Nephron progenitor cell (in vitro differentiated cells): ENCODE results near the gene PPP2R5A.

Experiments
- DNase-seq: peaks from one replicate; pipeline ENCODE4 v3.0.0; 2021
- H3K27ac Mint-ChIP-seq: 2 replicates; pipeline ENCODE4 v1.8.0; 2021; ENCODE audit warnings: mild to moderate bottlenecking, moderate library complexity, mixed read lengths
- H3K27me3 Mint-ChIP-seq: 2 replicates; pipeline ENCODE4 v1.8.0; 2021; ENCODE audit warnings: mild to moderate bottlenecking, low read depth, mixed read lengths; ENCODE audit not compliant: poor library complexity
- H3K36me3 Mint-ChIP-seq: 2 replicates; pipeline ENCODE4 v1.8.0; 2021; ENCODE audit warnings: low read depth, mixed read lengths
- H3K4me1 Mint-ChIP-seq: 2 replicates; pipeline ENCODE4 v1.8.0; 2021; ENCODE audit warnings: mixed read lengths
- H3K4me3 Mint-ChIP-seq: 2 replicates; pipeline ENCODE4 v1.8.0; 2021; ENCODE audit warnings: mild to moderate bottlenecking, moderate library complexity, mixed read lengths
- H3K9me3 Mint-ChIP-seq: 2 replicates; pipeline ENCODE4 v1.8.0; 2021; ENCODE audit warnings: mild to moderate bottlenecking, moderate library complexity, mixed read lengths
- TF ChIP-seq, protein P1 (sequence below): fragments of 200-600 bp; sonication (generic); IDR thresholded peaks from 2 replicates; pipeline ENCODE4 v1.5.0; 2021; ENCODE audit warnings: antibody characterized with exemption

Gene PPP2R5A

DNA sequence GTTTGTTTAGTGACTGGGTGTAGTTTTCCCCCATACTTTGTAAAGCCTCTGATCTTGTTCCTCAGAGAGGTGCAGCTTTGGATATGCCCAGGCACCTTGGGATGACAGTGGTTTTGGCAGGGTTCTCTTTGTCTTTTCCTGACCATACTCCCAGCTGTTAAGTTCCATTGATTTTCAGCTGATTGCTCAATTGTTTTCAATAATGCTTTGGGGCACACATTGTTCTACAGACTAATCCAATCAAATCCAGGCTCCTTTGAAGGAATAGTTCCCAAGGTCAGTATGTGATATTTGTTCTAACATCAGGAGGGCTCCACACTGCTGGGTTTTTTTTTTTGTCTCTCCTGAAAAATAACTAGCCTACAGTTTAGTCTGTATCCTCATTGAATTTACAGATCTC lies 24.8 kb downstream of the PPP2R5A start:
- H3K9me3 Mint-ChIP-seq: peaks cover 32% of the 10 kb centered on the region
- TF ChIP-seq, protein P1, sequence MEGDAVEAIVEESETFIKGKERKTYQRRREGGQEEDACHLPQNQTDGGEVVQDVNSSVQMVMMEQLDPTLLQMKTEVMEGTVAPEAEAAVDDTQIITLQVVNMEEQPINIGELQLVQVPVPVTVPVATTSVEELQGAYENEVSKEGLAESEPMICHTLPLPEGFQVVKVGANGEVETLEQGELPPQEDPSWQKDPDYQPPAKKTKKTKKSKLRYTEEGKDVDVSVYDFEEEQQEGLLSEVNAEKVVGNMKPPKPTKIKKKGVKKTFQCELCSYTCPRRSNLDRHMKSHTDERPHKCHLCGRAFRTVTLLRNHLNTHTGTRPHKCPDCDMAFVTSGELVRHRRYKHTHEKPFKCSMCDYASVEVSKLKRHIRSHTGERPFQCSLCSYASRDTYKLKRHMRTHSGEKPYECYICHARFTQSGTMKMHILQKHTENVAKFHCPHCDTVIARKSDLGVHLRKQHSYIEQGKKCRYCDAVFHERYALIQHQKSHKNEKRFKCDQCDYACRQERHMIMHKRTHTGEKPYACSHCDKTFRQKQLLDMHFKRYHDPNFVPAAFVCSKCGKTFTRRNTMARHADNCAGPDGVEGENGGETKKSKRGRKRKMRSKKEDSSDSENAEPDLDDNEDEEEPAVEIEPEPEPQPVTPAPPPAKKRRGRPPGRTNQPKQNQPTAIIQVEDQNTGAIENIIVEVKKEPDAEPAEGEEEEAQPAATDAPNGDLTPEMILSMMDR: no peak
- H3K4me1 Mint-ChIP-seq: peaks cover 21% of the 10 kb centered on the region
- H3K27me3 Mint-ChIP-seq: peaks cover 4% of the 10 kb centered on the region
- DNase-seq: no peak
- peaks cover 57% of the 10 kb centered on the region for H3K36me3 Mint-ChIP-seq
- H3K4me3 Mint-ChIP-seq: no peak overlapping the region
- peak overlapping the region; percentile 88 for H3K27ac Mint-ChIP-seq

DNA sequence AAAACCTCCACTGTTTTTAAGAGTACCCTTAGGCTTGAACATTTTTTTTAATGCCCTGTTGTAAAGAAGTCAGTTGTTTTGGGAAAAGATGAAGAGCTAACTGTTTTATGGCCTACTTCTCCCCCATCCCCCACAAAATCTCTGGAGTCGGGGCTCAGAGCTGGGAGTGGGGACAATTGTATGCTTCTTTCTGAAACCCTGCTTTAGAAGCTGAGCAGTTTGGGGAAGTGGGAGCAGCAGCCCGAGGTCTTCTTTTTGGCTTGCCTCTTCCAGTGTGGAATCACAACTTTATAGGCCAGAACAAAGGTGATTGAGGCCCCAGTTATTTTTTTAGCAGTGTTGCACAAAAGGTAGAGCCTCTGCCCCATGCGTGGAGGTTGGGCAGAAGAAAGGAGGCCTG lies 25.2 kb downstream of the PPP2R5A start:
- no peak for DNase-seq
- Mint-ChIP-seq H3K9me3 (peaks cover 28% of the 10 kb centered on the region), H3K27ac (peak overlapping the region; percentile 88), H3K27me3 (peaks cover 4% of the 10 kb centered on the region), H3K4me3 (no peak overlapping the region), H3K4me1 (peaks cover 21% of the 10 kb centered on the region), H3K36me3 (peaks cover 53% of the 10 kb centered on the region)
- TF ChIP-seq, protein P1: no peak

DNA sequence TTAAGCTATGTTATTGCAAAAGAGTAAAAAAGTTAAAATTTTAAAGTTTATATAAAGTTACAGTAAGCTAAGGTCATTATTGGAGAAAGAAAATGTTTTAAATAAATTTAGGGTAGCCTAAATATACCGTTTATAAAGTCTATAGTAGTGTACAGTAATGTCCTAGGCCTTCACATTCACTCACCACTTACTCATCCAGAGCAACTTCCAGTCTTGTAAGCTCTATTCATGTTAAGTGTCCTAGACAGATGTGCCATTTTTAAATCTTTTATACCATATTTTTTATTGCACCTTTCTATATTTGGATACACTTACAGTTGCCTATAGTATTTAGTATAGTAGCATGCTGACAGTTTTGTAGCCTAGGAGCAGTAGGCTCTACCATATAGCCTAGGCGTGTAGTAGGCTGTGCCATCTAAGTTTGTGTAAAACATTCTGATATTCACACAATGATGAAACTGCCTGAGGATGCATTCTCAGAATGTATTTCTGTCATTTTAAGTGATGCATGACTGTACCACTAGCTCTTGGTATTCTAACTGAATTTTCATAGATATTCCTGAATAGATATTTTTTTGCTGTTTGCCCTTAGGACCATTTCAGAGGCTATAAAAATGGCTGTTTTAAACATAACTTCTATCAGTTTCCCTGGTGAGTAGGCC lies 26.8 kb downstream of the PPP2R5A start:
- Mint-ChIP-seq H3K27me3 (peaks cover 4% of the 10 kb centered on the region), H3K4me1 (peaks cover 19% of the 10 kb centered on the region), H3K27ac (no peak overlapping the region), H3K9me3 (peaks cover 18% of the 10 kb centered on the region), H3K36me3 (peaks cover 42% of the 10 kb centered on the region), H3K4me3 (no peak overlapping the region)
- TF ChIP-seq, protein P1: no peak
- DNase-seq: no peak

DNA sequence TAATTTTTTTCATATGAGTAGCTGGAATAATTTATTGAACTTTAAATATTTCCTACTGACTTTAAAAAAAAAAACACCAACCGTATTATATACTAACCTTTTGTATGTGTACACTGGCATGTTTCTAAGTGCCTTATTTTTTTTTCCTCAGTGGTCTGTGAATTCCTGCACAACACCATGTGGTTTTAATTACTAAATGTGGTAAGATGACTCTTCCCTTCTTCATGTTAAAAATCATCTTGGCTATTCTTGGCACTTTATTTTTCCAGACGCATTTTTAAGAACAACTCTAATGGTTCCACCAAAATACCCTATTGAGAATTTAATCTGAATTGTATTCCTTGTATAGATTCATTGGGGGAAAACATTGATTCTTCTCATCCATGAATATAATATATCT lies 28.4 kb downstream of the PPP2R5A start:
- Mint-ChIP-seq H3K36me3 (peaks cover 29% of the 10 kb centered on the region), H3K27ac (no peak overlapping the region), H3K4me3 (no peak overlapping the region), H3K4me1 (peaks cover 19% of the 10 kb centered on the region), H3K27me3 (peaks cover 4% of the 10 kb centered on the region), H3K9me3 (peaks cover 8% of the 10 kb centered on the region)
- TF ChIP-seq, protein P1: no peak
- DNase-seq: no peak

DNA sequence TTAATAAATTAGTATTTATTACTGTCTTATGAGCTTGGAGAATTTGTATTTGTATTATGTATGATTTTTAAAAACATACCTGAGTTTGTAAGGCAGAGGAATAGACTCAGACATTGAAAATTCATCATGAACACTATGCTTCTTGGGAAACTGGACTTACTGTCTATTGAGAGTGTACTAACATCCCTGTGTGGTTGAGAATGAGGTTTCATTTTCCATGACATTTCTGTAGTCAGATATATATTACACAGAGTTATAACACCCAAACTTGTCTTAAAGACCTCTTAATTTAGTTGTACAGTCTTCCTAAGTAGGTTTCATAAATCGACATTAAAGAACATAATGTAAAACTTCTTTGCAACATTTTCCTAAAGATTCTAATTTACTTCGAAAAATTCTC lies 30.0 kb downstream of the PPP2R5A start:
- DNase-seq: no peak

More for the DNA sequence above, 30.0 kb downstream of the PPP2R5A start:
- no peak overlapping the region for H3K27ac Mint-ChIP-seq
- TF ChIP-seq, protein P1: no peak
- H3K4me1 Mint-ChIP-seq: peaks cover 10% of the 10 kb centered on the region
- no peak overlapping the region for H3K4me3 Mint-ChIP-seq
- H3K9me3 Mint-ChIP-seq: peaks cover 9% of the 10 kb centered on the region
- peaks cover 21% of the 10 kb centered on the region for H3K36me3 Mint-ChIP-seq
- peaks cover 4% of the 10 kb centered on the region for H3K27me3 Mint-ChIP-seq
